ENCODE measurements around the gene STK32C.

The STK32C gene

DNA sequence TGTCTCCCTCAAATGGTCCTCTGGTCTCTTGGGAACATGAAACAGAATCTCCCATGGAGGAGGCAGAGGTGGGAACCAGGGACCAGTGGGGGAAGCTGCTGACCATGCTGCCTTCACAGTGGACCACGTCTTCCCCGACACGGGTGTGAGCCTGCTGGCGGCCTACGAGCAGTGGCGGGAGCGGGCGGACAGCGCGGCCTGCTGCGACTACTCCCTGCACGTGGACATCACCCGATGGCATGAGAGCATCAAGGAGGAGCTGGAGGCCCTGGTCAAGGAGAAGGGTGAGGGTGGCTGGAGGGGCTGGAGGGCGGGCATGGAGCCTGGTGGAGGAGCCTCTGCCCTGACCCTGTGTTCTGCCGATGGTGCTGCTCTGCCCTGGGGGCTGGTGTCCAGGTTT lies 113.0 kb downstream of the STK32C start:
- Mint-ChIP-seq H3K4me3 (no peak overlapping the region), H3K27ac (no peak overlapping the region), H3K36me3 (ENCODE audit: low read depth) (peaks cover 5% of the 10 kb centered on the region), H3K27me3 (peaks cover under 1% of the 10 kb centered on the region), H3K4me1 (ENCODE audit: low read depth) (no peaks in the 10 kb centered on the region), H3K9me3 (peaks cover 4% of the 10 kb centered on the region)

DNA sequence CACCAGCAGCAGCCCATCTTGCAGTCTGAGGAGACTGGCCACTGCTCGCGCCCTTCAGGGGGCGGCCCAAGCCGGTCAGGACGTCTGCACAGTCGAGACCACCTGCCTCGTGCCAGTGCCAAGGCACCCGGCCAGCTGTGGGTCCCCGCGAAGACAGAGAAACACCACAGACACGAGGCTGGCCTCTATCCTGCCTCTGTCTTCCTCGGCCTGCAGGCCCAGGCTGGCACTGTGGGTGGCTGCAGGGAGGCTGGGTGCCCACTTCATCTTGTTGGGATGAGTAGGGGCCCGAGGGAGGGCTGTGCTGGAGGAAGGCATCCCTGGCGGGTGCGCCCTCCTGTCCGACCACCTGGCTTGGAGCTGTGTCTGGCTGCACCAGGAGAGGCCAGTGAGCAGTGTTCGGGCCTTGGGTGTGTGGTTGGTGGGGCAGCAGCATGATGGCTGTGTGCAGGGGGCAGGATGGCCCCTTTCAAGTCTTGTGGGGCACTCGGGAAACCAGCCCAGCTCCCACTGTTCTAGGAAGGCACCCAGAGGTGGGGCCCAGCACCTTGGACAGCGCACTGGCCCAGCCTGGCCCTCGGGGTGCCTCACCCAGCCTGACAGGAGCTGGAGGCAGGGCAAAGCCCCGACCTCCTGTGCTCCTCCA lies 113.7 kb downstream of the STK32C start:
- H3K4me1 Mint-ChIP-seq (ENCODE audit: low read depth) = no peaks in the 10 kb centered on the region
- H3K36me3 Mint-ChIP-seq (ENCODE audit: low read depth) = peaks cover 5% of the 10 kb centered on the region
- H3K4me3 Mint-ChIP-seq = no peak overlapping the region
- peaks cover 6% of the 10 kb centered on the region for H3K27me3 Mint-ChIP-seq
- peaks cover 4% of the 10 kb centered on the region for H3K9me3 Mint-ChIP-seq
- no peak overlapping the region for H3K27ac Mint-ChIP-seq

DNA sequence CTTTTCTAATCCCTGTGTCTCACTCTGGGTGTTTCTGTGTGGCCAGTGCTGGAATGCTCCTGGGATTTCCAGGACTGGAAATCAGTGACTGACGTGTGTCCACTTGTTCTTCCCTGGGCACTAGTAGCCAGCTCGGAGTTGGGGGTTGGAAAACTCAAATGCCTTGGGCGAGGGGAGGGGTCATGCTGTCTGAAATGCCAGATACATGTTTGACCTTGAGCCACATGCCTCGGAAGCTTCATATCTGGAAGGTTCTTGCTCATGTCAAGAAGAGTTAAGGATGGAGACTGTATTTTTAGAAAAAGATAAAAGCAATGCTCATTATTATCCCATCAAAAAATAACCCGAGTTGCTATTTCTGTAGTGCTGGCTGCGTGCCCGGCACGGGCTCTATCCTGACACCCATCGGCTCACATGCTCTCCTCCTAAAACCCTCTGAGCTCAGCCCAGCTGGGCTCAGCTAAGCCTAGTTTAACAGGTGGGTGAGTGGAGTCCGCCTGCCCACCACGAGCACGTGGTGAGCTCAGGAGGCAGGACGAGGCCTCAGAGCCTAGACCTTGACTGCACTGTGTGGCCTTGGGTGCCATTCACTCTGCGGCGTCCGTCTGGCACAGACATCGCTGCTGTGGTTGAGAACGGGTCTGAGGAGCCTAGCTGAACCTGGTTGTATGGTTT lies 114.6 kb downstream of the STK32C start:
- Mint-ChIP-seq H3K9me3 (peaks cover 4% of the 10 kb centered on the region), H3K27ac (no peak overlapping the region), H3K4me3 (no peak overlapping the region), H3K27me3 (peaks cover 14% of the 10 kb centered on the region), H3K4me1 (ENCODE audit: low read depth) (no peaks in the 10 kb centered on the region), H3K36me3 (ENCODE audit: low read depth) (peaks cover 10% of the 10 kb centered on the region)

DNA sequence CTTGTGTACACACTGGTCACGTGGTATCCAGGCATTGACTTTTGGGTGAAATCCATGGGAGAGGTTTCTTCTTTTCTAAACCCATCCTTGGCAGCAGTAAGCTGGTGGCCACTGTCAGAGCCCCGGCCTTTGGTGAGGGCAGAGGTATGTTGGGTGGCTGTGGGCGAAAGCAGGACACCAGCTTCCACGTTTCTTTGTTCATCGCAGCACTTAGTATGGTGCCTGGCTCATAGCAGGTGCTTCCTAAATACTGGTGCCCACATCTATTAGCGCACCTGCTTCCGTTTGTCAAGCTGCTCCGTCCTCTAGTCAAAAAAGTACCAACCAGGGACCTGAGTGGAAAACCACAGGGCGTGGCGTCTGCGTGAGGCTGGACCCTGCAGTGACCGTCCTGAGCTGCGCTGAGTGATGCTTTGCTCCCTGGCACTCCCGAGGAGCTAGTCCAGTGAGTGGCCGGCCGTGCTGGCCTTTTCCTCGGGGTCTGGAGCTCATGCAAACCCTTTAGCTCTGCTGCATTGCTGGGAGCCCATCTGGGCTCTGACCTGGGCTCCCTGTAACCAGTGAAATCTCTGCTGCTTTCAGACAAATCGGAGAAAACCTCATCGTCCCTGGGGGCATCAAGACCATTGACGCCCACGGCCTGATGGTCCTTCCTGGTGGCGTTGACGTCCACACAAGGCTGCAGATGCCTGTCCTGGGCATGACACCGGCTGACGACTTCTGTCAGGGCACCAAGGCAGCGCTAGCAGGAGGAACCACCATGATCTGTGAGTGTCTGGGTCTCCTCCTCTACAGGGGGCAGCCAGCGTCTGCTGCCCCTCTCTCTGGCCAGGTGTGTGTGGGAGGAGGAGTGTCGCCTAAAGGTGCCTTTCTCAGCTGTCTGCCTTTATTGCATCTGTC lies 115.4 kb downstream of the STK32C start:
- Mint-ChIP-seq H3K9me3 (peaks cover 4% of the 10 kb centered on the region), H3K27ac (no peak overlapping the region), H3K4me1 (ENCODE audit: low read depth) (no peaks in the 10 kb centered on the region), H3K36me3 (ENCODE audit: low read depth) (peaks cover 11% of the 10 kb centered on the region), H3K4me3 (no peak overlapping the region), H3K27me3 (peaks cover 18% of the 10 kb centered on the region)

DNA sequence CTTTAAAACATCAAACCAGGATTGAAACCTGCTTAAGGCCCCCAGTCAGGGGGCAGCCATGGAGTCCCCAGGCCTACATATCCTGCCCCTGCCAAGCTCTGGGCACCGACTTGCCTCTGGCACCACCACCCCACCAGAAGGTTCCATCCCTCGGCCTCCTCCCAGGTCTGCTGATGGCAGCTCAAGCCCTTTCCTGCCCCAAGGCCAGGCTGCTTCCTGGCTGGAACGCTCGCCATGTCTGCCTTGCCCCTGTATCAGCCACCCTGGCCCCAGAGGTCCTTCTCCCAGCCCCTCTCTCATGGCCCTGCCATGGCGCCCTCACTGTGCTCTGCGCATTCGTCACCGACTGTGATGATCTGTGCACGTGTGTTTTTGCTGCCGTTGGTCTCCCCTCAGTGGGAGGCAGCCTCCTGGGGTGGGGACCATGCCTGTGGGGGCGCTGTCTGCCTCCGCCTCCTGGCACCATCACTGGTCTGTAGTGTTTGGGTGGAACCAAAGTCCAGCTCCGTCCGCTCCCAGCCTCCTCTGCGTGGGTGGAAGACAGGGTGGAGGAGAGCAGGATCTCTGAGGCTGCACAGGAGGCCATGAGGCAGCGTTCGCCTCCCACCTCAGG lies 117.8 kb downstream of the STK32C start:
- no peak overlapping the region for H3K27ac Mint-ChIP-seq
- no peak overlapping the region for H3K4me3 Mint-ChIP-seq
- peaks cover 4% of the 10 kb centered on the region for H3K9me3 Mint-ChIP-seq
- H3K27me3 Mint-ChIP-seq = peaks cover 22% of the 10 kb centered on the region
- H3K4me1 Mint-ChIP-seq (ENCODE audit: low read depth) = no peaks in the 10 kb centered on the region
- H3K36me3 Mint-ChIP-seq (ENCODE audit: low read depth) = peaks cover 11% of the 10 kb centered on the region

DNA sequence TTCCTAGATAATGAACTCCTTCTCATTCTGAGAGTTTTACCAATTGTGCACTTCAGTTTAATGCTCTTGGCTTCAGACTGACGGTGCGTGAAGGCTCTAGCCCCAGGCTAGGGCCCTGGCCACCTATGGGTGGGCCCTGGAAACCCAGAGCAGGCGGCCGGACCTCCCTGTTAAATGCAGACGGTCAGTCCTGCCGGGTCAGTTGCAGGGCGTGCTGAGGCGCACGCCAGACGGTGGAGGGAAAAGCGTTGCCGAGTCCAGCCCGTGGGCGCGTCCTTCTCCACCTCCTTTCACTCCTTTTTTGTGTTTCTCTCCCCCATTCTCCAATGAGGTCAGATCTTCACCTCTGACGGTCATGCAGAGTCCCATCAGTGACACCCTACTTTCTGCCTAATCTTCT lies 118.7 kb downstream of the STK32C start:
- Mint-ChIP-seq H3K9me3 (peaks cover 4% of the 10 kb centered on the region), H3K27ac (no peak overlapping the region), H3K4me3 (no peak overlapping the region), H3K4me1 (ENCODE audit: low read depth) (no peaks in the 10 kb centered on the region), H3K36me3 (ENCODE audit: low read depth) (peaks cover 11% of the 10 kb centered on the region), H3K27me3 (peaks cover 29% of the 10 kb centered on the region)

DNA sequence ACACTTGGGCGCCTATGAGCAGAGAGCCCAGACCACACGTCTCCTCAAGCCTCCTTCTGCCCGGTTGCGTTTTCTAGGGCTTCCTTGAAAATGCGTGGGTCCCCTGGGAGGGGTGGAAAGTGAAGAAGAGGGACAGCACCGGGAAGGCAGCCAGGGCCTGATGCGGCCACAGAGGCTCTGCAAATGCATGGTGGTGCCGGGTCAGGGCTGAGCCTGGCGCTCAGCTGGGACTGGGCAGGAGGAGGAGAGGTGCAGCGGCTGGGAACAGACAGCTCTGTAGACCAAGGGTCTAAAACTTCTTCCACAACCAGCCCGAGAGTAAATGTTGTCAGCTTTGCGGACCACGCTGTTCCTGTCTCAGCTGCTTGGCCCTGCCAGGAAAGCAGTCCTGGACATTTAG lies 119.4 kb downstream of the STK32C start:
- Mint-ChIP-seq H3K27ac (no peak overlapping the region), H3K9me3 (peaks cover 4% of the 10 kb centered on the region), H3K27me3 (peaks cover 35% of the 10 kb centered on the region), H3K36me3 (ENCODE audit: low read depth) (peaks cover 11% of the 10 kb centered on the region), H3K4me3 (peak overlapping the region; percentile 63), H3K4me1 (ENCODE audit: low read depth) (no peaks in the 10 kb centered on the region)

DNA sequence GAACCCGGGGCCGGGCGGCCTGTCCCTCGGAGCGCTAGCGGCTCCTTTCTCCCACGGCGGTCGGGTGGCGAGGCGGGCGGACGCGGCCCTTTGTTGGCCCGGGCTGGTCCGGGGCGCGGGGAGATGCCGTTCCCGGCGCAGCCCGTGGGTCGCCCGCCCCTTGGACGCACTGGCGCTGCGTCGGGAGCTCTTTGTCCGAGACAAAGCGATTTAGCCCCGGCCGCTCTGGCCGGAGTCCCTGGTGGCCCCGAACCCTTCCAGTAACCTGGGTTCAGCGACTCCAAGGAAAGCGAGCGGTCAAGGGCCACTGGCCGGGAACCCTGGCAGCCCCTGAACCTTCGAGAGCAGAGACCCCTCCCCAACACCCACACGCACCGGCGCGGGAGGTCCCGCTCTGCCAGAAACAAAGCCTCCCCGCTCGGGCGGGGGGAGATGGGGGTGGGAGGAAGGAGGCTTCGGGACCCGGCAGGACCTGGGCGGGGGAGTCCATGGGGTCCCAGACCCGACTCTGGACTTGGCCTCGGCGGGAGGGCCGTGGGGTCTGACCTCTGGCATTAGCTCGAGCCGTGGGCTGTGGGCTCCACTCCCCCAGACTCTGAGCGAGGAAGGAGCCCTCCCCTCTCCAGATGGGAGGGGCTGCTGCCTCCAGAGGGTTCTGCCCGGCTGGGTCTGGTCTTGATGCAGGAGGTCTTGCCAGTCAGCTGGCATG lies 120.2 kb downstream of the STK32C start:
- H3K36me3 Mint-ChIP-seq (ENCODE audit: low read depth) = peaks cover 11% of the 10 kb centered on the region
- H3K4me3 Mint-ChIP-seq = peak overlapping the region; percentile 63
- H3K4me1 Mint-ChIP-seq (ENCODE audit: low read depth) = no peaks in the 10 kb centered on the region
- peaks cover 42% of the 10 kb centered on the region for H3K27me3 Mint-ChIP-seq
- peaks cover 4% of the 10 kb centered on the region for H3K9me3 Mint-ChIP-seq
- no peak overlapping the region for H3K27ac Mint-ChIP-seq

DNA sequence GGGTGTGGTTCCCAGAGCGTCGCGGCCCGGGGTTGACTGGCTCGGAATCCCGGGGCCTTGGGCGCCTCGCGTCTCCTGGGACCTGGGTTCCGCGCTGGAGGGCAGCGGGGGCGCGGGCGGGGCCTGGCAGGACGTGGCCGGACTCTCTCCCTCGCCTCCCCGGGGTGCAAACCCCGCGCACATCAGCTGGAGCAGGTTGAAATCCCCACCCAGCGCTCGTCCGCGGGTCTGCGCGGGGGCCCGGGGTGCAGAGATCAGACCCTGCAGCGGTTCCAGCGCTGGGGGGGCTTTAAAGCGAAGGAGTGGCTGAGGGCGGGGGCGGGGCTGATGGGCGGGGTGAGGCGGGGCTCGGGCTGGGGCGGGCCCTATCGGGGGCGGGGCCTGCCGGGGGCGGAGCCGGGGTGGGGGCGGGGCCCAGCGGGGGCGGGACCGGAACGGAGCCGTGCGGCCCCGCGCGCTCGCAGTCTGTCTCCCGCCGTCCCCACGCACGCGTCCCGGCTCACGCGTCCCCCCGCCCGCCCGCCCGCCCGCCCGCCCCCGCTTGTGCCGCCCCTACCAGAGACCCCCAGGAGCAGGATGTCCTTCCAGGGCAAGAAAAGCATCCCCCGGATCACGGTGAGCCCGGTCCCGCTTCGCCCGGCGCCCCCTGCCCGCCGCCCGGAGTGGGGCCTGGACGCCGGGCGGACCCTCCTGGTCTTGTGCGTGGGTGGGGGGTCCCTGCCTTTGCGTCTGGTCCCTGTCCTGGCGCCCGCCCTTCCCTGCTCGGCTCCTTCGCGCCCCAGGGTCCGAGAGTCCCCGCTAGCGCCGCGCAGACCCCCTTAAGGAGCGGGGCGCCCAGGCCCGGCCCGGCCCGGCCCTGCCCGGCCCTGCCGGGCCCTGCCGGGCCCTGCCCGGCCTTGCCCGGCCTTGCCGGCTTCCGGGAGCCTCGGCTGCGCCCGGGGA lies 121.0 kb downstream of the STK32C start, which contains the start of gene DPYSL4:
DPYSL4 (plus strand) TSS at position 461 of the 942 bp plus-strand sequence; CDS start at position 577, 116 bp downstream.
- Mint-ChIP-seq H3K27me3 (peaks cover 42% of the 10 kb centered on the region), H3K27ac (no peak within 1 kb of the TSS), H3K4me3 (peak within 1 kb of the TSS; percentile 63), H3K9me3 (peaks cover 4% of the 10 kb centered on the region), H3K4me1 (ENCODE audit: low read depth) (no peaks in the 10 kb centered on the region), H3K36me3 (ENCODE audit: low read depth) (peaks cover 11% of the 10 kb centered on the region)

DNA sequence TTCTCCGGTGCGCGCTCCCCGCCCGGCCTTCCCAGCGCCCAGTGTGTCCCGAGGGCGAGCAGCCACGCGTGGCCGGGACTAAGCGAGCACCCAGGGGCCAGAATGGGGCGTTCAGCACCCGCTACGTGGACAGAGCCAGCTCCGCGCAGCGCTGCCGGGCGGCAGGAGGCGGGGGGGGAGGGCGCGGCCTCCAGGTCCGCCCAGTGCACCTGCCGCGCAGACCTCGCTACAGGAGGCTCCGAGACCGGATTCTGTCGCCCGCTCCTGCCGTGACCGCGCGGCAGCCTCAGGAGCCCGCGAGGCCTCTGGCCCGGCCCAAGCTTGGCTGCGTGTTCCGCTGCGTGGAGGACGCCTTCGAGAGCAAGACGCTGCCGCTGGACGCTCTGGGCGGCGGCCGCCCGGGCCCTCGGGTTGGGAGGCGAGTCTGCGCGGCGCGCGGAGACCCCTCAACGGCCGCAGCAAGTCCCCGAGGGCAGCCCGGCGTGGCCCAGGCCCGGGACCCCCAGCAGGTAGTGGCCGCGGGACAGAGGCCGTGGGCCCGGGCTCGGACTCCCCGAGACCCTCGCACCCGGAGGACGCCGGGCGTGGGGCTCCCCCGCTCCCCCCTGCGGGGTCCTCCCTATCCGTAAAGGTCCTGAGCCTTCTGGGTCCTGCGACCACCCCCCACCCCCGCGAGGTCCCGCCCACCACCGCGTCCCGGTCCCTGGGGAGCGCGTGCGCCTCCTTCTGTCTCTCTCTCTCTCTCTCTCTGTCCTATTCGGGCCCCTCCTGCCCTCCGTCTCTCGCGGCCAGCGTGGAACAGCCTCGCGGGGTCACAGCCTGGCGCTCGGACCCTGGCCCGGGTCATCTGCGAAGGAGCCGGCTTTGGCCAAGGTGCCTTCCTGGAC lies 121.9 kb downstream of the STK32C start:
- Mint-ChIP-seq H3K27me3 (peaks cover 42% of the 10 kb centered on the region), H3K4me3 (no peak overlapping the region), H3K9me3 (peaks cover 4% of the 10 kb centered on the region), H3K27ac (no peak overlapping the region), H3K4me1 (ENCODE audit: low read depth) (no peaks in the 10 kb centered on the region), H3K36me3 (ENCODE audit: low read depth) (peaks cover 11% of the 10 kb centered on the region)

DNA sequence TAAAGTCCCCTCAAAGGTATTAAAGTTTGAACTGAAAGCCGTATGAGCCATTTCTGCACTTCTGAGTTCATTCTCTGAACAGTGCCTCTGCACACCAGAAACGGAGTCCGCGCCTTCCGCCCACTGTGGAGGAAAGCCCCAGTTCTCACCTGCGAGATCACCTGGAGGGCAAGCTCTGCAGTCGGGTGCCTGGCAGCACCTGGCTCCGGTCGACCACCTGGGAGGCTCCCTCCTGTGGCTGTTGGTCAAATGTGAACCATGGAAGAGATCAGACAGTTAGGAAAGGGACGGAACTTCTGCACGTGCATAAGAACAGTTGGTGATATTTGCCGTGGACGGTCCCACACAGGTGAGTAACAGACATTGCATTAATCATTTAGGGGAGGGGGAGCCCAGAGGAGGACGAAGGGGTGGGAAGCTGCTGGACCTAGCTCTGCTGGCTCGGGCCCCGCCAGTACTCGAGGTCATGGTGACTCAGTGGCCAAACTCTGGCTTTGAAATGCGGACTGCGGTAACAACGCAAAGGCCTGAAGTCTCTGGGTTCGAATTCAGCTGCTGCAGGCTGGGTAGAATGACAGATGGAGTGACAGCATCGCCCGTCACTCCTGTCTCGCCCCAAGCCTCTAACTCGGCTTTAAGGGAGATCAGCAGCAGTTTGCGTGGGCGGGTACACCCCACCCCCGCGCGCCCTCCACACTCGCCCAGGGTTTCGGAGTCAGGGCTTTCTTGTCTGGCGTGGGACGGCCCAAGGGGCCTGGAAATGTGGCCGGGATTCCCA lies 122.7 kb downstream of the STK32C start:
- Mint-ChIP-seq H3K4me3 (no peak overlapping the region), H3K27me3 (peaks cover 42% of the 10 kb centered on the region), H3K9me3 (no peaks in the 10 kb centered on the region), H3K4me1 (ENCODE audit: low read depth) (no peaks in the 10 kb centered on the region), H3K36me3 (ENCODE audit: low read depth) (peaks cover 7% of the 10 kb centered on the region), H3K27ac (no peak overlapping the region)

DNA sequence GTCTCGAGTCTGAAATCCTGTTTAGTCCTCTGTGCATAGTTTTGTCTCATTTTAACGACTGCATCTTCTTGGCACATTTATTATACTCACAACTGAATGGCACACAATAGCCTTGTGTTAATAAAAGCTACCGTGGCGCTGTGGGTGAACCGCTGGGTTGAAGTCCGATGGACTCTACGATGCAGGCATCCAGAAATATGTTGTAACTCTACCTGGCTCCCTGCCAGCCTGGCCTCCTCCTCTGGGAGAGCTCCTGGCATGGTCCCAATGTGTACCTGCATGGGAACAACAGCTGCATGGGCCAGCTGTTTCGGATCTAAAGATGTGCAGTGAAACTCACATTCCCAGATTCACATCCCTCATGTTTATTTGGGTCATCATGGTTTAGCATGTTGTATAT lies 124.7 kb downstream of the STK32C start:
- no peaks in the 10 kb centered on the region for H3K9me3 Mint-ChIP-seq

More for the DNA sequence above, 124.7 kb downstream of the STK32C start:
- Mint-ChIP-seq H3K27ac (no peak overlapping the region), H3K4me1 (ENCODE audit: low read depth) (no peaks in the 10 kb centered on the region), H3K27me3 (peaks cover 37% of the 10 kb centered on the region), H3K36me3 (ENCODE audit: low read depth) (peaks cover under 1% of the 10 kb centered on the region), H3K4me3 (no peak overlapping the region)
